NOMO-1 treated with DMSO at 0.1 percent for 48 hours (cell line): Measurements from ENCODE around the gene KAT8.
"Not testable (repeated sequence)": the region's sequence is repeated elsewhere in the genome, so short reads cannot be mapped to it uniquely, and the experiment has no call there.

Experiments
- DNase-seq: peaks from one replicate; lab custom pipeline; 2025; ENCODE audit not compliant: unreplicated experiment; lab: John Stamatoyannopoulos, UW

The KAT8 gene

DNA sequence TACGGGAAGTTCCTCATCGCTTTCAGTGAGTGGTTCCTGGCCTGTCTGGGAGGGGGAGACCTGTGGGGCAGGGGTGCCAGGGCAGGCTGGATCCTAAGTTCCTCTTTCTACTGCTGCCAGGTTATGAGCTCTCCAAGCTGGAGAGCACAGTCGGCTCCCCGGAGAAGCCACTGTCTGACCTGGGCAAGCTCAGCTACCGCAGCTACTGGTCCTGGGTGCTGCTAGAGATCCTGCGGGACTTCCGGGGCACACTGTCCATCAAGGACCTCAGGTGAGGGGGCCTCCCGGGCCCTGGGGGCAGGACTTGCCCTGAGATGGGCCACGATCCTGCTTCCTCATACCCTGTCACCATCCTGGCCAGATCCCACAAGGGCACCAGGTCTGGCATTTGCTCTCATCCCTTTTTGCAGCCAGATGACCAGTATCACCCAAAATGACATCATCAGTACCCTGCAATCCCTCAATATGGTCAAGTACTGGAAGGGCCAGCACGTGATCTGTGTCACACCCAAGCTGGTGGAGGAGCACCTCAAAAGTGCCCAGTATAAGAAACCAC lies 12.9 kb downstream of the KAT8 start:
- peak; percentile 24 for DNase-seq

- DNase-seq: no peak
Observed at GRCh38 chr16:31130899-31131298, 13.4 kb downstream of the KAT8 start.

GRCh38 chr16:31131416-31131815 lies 14.0 kb downstream of the KAT8 start:
- DNase-seq: no peak

DNA sequence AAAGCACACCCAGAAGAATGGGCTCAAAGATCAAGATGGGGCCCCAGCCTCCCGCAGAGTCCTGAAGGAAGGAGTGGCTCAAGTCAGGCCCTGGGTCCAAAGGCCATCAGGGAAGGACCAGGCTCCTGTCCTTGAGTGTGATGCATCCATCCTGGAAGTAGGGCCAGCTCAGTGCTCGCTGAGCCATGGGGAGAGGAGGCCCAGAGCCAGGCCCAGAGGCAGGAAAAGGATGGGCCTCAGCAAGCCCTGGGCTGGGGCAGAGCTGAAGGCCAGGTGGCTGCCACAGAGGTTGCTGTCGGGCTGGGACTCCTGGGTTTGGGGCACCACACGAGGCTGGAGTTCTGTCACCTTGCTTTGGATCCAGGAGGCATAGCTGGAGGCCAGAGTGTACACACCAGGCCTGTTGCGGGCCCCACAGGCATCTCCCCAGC lies 14.4 kb downstream of the KAT8 start:
- DNase-seq: no peak

- no peak for DNase-seq
Observed at GRCh38 chr16:31132303-31132979, 15.0 kb downstream of the KAT8 start.

GRCh38 chr16:31133046-31133501 lies 15.6 kb downstream of the KAT8 start:
- DNase-seq: no peak

DNA sequence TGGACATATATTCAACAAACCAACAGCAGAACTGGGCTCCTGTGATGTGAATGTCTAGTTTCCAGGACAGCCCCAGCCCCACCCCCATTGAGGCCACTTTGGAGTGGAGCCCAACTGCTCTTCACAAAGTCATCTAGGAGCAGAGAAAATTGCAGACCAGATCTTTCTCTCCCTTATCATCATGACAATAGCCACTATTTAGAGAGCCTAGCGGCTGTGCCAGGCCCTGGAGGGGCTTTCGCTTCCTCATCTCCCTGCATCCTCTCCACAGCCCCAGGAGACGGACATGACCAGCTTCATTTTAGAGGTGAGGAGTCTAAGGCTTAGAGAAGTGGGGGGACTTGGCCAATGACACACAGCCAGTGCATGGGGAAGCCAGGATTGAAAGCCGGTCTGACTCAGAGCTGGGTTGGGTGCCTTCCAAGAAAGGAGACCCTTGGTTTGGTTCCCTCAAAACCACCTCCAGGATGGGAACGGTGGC lies 16.7 kb downstream of the KAT8 start:
- peak; percentile 68 for DNase-seq

DNA sequence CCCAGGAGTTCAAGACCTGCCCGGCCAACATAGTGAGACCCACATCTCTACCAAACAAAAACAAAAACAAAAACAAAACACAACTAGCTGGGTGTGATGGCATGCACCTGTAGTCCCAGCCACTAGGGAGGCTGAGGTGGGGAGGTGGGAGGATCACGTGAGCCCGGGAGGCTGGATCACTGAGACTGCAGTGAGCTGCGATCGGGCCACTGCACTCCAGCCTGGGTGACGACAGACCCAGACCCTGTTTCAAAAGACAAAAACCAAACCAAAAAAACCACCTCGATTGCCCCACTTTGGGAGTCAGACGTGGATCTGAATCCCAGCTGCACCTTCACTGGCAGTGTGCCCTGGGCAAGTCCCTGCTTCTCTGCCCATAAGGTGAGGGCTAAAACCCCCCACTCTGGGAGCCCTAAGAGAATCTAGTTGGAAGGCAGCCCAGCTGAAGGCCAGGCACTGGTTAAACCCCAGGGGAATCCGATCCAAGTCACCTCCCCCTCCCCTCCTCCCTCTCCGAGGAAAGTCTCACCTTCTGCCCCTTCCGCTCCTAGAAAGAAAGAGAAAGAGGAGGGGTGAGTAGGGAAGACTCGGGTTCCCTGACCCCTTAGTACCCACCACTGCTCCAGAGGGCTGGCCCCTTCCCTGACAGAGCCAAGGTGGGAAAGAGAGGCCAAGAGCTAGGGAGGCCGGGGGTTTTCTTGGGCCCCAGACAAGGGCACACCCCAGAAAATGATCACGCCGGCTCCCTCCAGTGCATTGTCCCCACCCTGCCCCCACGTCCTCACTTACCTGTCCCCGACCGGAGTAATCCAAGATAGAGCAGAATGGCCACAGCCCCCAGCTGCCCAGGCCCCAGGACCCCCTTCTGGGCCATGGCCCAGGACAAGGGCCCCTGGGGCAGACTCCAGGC lies 17.4 kb downstream of the KAT8 start:
- DNase-seq: no peak

- no peak for DNase-seq
Observed at GRCh38 chr16:31135535-31136286, 18.2 kb downstream of the KAT8 start, which contains the start of gene PRSS8. Gene PRSS8 (minus strand): TSS chr16:31135727. CDS start chr16:31135498, 229 bp downstream.

DNA sequence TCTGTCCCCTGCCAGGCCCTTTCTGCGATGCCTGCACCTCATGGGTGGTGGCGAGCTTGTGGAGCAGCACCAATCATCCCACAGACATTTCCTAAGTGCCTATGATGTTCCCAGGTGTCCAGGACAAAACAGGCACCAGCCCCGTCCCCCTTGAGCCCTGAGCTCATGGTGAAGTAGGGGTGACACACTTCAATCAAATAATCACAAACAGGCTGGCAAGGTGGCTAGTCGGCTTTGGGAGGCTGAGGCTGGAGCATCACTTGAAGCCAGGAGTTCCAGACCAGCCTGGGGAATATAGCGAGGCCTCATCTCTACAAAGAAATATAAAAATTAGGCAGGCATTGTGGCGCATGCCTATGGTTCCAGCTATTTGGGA lies 18.8 kb downstream of the KAT8 start:
- no peak for DNase-seq

DNA sequence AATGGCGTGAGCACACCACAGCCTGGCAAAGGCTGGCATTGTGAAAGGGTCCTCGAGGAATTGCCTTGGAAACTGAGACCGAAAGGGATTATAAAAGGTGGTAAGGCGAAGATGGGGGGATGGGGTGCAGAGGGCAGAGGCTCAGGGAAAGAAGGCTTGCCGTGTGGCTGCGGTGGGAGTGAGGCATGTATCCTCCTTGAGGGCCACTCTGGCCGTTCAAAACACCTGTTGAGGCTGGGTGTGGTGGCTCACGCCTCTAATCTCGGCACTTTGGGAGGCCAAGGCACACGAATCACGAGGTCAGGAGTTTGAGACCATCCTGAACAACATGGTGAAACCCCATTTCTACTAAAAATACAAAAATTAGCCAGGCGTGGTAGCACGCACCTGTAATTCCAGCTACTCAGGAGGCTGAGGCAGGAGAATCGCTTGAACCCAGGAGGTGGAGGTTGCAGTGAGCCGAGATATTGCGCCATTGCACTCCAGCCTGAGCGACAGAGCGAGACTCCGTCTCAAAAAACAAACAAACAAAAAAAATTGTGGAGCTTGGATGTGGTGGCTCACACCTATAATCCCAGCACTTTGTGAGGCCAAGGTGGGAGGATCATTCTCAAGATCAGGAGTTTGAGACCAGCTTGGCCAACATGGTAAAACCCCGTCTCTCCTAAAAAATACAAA lies 19.5 kb downstream of the KAT8 start:
- not testable (repeated sequence) for DNase-seq

DNA sequence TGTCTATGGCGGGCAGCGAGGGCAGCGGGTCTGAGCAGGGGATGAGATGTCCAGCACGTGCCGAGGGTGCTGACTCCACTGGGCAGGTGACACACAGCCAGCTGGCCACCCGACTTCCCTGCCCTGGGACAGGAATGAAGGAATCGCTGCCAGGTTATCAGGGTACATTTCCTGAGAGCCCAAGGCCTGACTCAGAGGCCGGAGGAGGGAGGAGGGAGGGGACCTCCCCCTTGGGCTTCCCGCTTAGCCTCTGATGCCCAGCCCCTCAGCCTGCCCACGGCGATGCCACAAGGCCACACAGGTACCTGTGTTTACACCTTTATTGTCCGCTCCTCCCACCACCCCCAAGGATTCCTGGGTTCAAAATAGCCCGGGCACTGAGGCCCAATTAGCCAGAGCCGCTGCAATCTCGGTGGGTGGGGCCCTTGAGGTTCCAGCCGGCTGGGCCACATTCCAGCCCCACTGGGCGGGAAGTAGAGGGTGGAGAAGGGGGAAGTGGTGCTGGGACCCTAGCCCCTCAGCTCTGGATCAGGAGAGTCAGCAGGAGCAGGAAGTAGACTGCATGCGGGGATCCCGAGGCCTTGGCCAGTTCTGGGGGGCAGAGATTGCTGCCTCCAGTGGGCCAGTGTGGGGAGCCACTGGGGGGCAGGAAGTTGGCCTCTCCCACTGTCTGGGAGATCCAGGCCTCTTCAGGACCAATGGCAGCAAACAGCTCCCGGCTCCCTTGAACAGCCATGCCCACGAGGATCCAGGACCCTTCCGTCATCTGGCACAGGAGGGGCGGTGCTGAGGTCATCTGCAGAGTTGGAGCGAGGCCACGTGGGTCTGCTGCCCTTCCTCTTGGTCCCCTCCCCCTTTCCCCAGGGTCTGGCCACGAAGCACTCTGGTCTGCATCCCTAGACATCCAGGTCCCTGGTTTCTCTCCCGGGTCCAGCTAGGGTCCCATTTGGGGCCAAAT lies 21.4 kb downstream of the KAT8 start:
- DNase-seq: no peak

- not testable (repeated sequence) for DNase-seq
Observed at GRCh38 chr16:31141071-31141469, 23.6 kb downstream of the KAT8 start.

GRCh38 chr16:31141489-31142108 lies 24.1 kb downstream of the KAT8 start:
- no peak for DNase-seq

GRCh38 chr16:31142109-31143010 lies 24.9 kb downstream of the KAT8 start:
- DNase-seq: peak; percentile 99

DNA sequence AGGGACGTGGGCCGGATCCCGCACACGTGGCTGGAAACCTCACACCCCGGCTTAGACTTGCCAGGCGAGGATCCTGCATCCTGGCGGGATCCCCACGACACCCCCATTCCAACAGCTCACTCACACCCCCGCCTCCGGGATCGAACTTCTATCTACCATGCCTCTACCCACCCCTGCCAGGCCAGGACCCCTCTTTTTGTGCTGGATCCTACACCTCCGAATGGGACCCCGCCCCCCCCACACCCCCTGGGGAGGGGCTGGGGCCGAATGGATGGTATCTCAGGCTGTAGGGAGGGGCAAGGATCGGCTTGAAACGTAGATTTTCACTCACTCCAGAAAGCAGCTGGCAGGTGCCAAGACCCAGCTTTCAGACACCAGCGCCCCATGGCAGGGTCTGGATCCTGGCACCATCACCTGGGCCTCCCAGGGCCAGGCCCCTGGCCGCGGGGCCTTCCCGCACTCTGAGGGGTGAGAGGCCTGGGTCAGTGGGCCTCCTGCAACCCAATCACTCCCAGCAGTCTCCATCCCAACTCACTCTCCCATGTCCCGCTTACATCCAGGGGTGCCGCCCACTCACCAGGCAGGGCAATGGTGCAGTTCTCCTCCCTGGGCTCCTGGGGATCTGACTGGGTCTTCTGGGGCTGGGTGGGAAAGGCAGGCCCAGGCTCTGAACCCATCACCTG lies 25.7 kb downstream of the KAT8 start:
- DNase-seq: no peak

- no peak for DNase-seq
Observed at GRCh38 chr16:31143694-31144148, 26.3 kb downstream of the KAT8 start.
